Tongue (tissue), 2 donors: Measurements from ENCODE around the gene MB21D2. TPM values are rescaled to one million over a fixed set of nuclear protein-coding genes. Genes with fewer than 3 reads are reported as not detected.
"Not testable (repeated sequence)": the region's sequence is repeated elsewhere in the genome, so short reads cannot be mapped to it uniquely, and the experiment has no call there.

Experiments
- DNase-seq: peaks from one replicate; pipeline ENCODE4 v3.0.0-alpha.2; 2015
- total RNA-seq: library from RNA; depleted of rRNA; stranded (reverse); fragments of >200 nt; gene quantifications from one replicate; pipeline ENCODE4 v1.2.3, GENCODE V29; 2014

Gene MB21D2, protein sequence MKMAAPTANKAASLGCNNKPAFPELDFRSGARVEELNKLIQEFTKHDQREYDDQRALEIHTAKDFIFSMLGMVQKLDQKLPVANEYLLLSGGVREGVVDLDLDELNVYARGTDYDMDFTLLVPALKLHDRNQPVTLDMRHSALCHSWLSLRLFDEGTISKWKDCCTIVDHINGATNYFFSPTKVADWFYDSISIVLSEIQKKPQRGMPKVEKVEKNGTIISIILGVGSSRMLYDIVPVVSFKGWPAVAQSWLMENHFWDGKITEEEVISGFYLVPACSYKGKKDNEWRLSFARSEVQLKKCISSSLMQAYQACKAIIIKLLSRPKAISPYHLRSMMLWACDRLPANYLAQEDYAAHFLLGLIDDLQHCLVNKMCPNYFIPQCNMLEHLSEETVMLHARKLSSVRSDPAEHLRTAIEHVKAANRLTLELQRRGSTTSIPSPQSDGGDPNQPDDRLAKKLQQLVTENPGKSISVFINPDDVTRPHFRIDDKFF
- 12.7 TPM for total RNA-seq

- DNase-seq, result peak; percentile 88
Measured at GRCh38 chr3:192917404-192918274, at the start of gene MB21D2. Gene MB21D2 (minus strand): TSS chr3:192917856. CDS start chr3:192917840, 16 bp downstream.

DNA sequence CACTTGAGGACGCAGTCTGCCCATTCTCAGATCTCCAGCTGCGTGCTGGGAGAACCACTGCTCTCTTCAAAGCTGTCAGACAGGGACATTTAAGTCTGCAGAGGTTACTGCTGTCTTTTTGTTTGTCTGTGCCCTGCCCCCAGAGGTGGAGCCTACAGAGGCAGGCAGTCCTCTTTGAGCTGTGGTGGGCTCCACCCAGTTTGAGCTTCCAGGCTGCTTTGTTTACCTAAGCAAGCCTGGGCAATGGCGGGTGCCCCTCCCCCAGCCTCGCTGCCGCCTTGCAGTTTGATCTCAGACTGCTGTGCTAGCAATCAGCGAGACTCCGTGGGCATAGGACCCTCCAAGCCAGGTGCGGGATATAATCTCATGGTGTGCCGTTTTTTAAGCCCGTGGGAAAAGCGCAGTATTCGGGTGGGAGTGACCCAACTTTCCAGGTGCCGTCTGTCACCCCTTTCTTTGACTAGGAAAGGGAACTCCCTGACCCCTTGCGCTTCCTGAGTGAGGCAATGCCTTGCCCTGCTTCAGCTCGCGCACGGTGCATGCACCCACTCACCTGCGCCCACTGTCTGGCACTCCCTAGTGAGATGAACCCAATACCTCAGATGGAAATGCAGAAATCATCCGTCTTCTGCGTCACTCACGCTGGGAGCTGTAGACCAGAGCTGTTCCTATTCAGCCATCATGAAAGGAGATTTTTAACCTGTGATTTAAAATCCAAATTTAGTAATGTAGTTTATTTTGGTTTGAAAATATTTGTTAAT lies 47.5 kb upstream of the MB21D2 start:
- DNase-seq, result not testable (repeated sequence)

- DNase-seq, result no peak
Measured at GRCh38 chr3:192959773-192960172, 42.1 kb upstream of the MB21D2 start.

DNA sequence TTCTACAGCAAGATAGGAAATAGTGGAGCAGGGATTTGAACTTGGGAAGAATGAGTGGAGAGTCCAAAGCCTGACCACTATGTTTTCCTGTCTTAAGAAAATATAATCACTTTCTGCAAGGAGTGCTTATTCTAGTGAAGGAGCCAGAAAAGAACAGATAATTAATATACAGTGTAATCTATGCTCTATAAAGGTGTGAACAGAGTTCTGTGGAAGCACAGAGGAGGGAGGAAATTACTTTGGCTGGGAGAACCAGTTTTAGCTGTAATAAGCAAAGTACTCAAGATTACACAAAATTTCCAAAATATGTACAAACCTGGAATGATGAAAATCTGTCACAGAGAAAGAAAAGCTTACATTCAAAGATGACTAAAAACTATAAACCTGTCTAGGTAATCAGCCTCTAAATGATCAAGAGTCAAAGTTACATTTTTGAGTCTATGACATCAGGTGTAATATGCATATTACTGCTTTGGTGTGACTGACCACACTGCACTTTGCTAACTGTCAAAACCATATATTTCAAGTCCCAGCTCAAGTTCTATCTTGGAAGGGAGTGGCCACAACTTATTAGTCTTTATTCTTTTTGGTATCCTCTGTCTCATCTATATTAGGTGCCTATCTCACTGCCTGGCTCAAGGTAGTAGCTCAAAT lies 40.7 kb upstream of the MB21D2 start:
- DNase-seq, result no peak

GRCh38 chr3:192957441-192958021 lies 39.9 kb upstream of the MB21D2 start:
- peak; percentile 2 for DNase-seq

- no peak for DNase-seq
Measured at GRCh38 chr3:192953926-192954325, 36.3 kb upstream of the MB21D2 start.

DNA sequence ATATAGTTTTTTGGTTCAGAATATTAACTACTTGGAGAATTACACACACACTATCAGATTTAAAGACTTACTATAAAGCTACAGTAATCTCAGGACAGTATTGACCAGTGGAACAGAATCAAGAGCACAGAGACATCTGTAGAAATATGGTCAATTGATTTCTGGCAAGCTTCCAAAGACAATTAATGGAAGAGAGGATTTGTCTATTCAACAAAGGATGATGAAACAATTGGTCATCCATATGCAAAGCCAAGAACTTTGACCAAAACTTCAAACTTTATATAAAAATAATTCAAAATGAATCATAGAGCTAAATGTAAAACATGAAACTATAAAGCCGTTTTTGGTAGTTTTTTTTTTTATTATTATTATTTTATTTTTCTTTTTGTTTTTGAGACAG lies 29.8 kb upstream of the MB21D2 start:
- no peak for DNase-seq

DNA sequence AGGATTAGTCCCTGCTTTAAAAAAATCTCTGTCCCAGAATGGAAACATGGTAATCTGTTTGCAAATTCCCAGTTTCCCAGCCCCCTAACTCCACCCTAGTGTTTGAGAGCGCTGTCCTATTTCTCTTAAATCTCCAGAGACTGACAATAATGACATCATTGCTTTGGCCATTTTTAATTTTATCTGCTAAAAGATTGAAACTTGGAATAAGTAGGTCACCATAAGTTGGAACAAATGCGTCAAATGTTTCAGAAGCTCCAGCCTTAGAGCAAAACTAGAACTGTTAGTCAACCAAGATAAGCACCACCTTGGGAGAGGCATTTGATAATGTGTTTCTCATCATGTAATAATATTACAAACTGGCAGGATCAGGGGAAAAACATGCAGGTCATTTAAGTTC lies 25.7 kb upstream of the MB21D2 start:
- no peak for DNase-seq

- no peak for DNase-seq
Measured at GRCh38 chr3:192942625-192943024, 25.0 kb upstream of the MB21D2 start.

DNA sequence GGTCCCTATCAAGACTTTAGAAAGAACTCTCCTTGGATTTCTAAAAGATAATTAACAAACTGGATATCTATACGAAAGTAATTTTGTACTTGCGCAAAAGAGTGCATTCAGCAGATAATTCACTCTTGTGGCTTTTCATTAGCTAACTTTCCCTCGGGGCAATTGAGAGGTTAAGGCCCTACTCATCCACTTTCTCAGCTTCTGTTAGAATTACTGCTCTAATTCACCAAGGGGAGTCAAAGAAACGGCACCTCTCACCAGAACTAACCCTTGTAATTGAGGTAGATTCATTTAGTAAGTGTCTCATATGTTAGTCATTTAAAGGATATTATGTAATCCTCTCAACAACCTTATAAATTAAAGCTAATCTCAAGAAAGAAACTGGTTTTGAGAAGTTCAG lies 22.5 kb upstream of the MB21D2 start:
- DNase-seq, result no peak

DNA sequence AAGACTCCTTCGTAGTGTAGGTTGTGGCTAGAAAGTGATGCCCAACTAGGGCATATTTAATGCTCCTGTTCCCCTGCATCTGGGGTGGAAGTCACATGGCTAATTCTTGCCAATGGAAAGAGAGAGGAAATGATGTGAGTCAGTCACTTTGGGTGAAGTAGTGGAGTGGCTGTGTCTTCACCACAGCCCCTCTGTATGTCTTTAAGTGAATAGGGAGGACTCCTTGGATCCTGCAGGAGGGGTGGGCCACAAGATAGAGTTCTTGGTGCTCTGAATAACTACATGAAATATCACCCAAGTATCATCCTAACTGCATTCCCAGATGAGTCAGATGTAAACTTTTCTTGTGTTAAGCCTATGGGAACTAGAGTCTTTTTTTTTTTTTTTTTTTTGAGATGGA lies 17.8 kb upstream of the MB21D2 start:
- no peak for DNase-seq

DNA sequence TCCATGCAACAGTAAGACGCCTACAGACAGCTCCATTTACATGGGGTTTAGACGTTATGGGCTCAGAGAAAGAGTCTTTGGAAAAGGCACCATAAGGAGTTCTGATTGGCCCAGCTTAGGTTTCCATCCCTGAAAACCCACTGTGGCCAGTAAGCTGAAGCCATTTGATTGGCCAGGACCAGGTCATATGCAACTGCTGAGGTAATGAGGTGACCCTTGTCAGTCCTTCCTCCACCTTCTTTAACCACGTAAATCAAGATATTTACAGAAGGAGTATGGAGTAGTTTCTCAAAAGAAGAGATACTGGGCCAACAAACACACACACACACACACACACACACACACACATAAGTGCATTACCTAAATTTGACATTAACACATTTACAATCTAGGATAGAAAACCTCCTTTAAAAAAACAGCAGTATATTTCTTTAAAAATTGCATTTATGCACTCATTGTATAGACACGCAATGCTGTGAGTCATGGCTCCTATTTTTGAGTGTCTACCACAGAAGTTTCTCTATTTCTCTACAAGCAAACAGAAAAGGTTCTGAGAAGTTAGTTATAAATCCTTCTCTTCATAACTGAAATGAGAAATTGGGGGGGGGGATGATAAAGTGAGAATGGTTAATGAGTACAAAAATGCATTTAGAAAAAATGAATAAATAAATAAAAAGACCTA lies 16.3 kb upstream of the MB21D2 start:
- DNase-seq, result no peak

DNA sequence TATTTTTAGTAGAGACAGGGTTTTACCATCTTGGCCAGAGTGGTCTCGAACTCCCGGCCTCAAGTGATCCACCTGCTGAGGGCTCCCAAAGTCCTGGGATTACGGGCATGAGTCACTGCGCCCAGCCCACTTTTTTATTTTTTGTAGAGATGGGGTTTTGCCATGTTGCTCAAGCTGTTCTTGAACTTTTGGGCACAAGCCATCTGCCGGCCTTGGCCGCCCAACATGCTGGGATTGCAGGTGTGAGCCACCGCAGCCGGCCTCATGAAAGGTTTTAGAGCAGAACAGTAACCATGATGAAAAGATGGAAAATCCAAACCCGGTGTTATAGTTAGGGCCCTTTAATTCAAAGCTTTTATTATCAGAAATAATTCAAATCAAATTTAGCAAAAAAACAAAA lies 15.6 kb upstream of the MB21D2 start:
- no peak for DNase-seq

- DNase-seq, result no peak
Measured at GRCh38 chr3:192931825-192932224, 14.2 kb upstream of the MB21D2 start.

DNA sequence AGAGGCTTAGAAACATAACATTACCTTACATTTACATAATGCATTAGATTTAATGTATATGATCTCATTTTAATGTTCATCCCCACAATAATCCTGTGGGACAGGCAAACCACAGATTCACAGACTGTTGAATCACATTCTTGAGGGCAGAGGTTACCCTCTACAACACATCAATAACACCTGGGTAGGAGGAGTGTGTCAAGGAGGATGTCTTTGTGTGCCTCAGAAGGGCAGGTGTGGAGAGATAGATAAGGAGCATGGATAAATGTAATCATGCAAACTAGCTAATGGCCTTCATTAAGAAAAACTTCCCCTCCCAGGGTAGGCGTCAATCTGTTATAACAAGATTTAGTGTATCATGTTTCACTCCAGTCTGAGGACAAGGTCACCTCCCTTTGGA lies 12.9 kb upstream of the MB21D2 start:
- DNase-seq, result no peak

DNA sequence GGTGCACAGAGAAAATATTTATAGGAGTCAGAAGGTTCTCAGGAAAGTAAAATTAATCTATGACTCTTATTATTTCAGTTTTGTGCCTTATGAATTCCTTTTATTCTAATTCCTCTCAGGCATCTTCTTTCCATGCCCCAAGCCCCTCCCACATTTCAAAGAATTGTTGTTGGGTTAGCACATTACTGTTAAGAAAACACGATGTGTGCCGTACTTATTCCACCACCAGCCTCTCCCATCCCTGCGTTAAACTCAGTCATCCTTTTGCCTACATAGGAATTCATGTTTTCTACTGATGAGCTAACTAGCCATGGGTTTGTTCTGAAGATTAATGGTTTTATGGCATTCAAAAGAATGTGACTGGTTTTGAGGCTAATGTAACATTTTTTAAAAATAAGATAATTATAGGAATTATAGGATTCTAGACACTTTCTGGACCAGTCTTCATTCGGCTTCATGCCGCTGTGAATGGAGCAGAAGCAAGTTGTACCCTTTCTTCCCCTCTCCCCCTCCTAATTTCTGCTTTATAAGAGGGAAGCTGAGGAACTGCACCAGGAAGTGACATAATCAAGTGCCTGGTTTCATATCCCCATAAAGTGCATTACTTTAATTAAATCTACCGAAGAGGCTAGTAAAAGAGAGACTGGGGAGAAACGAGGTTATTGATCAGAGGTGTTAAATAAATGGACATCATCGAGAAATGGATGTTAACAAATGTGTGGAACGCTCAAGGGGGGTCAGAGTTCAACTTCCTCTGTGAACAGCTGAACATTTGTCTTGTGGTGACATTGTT lies 12.3 kb upstream of the MB21D2 start:
- no peak for DNase-seq

DNA sequence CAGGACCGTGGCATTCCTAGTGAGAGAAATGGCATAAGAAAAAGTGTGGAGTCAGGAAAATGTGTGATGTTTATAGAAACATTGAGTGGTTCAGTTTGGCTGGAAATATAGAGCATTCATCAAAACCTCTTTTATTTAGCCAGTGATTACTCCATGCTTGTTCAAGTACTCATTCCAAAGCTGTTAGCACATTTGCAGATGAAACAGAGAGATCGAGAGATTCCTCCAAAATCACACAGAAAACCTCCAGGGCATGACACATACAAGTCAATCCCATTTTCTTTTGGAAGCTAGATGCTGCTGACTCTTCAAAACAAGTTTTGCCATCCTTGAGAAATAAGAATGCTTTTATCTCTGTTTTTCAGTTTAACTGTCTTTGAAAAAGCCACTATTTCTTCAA lies 11.5 kb upstream of the MB21D2 start:
- DNase-seq, result no peak

DNA sequence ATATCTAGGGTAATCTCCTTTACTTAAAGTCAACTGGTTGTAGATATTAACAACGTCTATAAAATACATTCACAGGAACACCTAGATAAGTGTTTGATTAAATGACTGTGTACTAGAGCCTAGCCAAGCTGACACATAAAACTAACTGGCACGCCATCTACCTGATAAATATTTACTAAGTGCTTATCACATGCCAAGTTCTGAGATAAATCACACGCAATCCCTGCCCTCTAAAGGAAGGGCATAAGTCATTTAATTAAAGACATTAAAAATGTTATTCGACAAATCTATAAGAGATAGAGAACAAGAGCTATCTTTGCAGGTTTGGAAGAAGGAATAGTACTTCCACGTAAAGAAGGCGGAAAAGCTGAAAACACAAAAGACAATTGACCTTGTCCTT lies 11.1 kb upstream of the MB21D2 start:
- DNase-seq, result no peak

DNA sequence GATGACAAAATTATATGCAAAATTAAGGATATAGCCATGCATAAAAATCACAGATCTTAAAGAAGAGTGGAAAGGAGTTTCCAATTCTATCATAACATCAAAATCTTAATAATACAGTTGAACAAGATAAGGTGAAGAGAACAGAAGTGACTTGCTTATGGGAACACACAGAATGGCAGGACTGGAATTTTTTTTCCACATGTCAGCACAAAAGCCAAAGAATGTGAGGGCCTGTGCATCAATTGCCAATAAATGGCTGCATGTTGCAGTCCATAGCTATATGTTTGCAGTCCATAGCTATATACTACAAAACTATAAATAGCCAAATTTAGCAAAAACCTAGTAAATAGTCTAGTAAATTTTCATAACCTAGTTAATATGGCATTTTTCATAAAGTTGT lies 10.4 kb upstream of the MB21D2 start:
- no peak for DNase-seq

- no peak for DNase-seq
Measured at GRCh38 chr3:192927016-192927415, 9.4 kb upstream of the MB21D2 start.
